Natural killer cell treated with Interleukin-12 subunit alpha and Interleukin-12 subunit beta and Interleukin-15 and Interleukin-18, amount 100 ng/mL, for 72 hours (primary cell): Measurements from ENCODE around the gene AMELX. TPM values are rescaled to one million over a fixed set of nuclear protein-coding genes. Genes with fewer than 3 reads are reported as not detected.

Experiments
- ATAC-seq, 2 donors: fragments of 150-1000 bp; cut with Tn5 transposase in 1 of 2; sonication (Bioruptor Pico), chemical (Tn5 transposase) in 1 of 2; 2 replicates each; pipeline ENCODE4 v1.10.0; 2021
- DNase-seq: peaks from one replicate; pipeline ENCODE4 v3.0.0; 2022; ENCODE audit warnings: low spot score
- H3K27ac Mint-ChIP-seq, 2 donors: 1 replicate in 1 of 2; 2 replicates in 1 of 2; pipeline ENCODE4 v1.8.0; 2022; ENCODE audit warnings: mixed read lengths in 2 of 2, mild to moderate bottlenecking in 1 of 2, moderate library complexity in 1 of 2
- H3K27me3 Mint-ChIP-seq, 2 donors: 1 replicate in 1 of 2; 2 replicates in 1 of 2; pipeline ENCODE4 v1.8.0; 2022; ENCODE audit warnings: mixed read lengths in 2 of 2
- H3K36me3 Mint-ChIP-seq: one replicate; pipeline ENCODE4 v1.8.0; 2022; ENCODE audit warnings: mixed read lengths
- H3K4me1 Mint-ChIP-seq, 2 donors: 1 replicate in 1 of 2; 2 replicates in 1 of 2; pipeline ENCODE4 v1.8.0; 2022; ENCODE audit warnings: low read depth in 2 of 2, mixed read lengths in 2 of 2, mild to moderate bottlenecking in 1 of 2
- H3K4me3 Mint-ChIP-seq: one replicate; pipeline ENCODE4 v1.8.0; 2022; ENCODE audit warnings: mixed read lengths
- H3K9me3 Mint-ChIP-seq: 2 replicates; pipeline ENCODE4 v1.8.0; 2022; ENCODE audit warnings: mixed read lengths
- total RNA-seq, 2 donors: library from RNA; stranded (reverse); gene quantifications; one replicate each; pipeline ENCODE4 v1.2.3, GENCODE V29; 2022

AMELX gene
- total RNA-seq = not detected

- Mint-ChIP-seq H3K4me1 (no peaks in the 10 kb centered on the region), H3K27me3 (no peaks in the 10 kb centered on the region), H3K4me3 (no peak within 1 kb of the TSS), H3K27ac (no peak within 1 kb of the TSS), H3K9me3 (no peaks in the 10 kb centered on the region), H3K36me3 (no peaks in the 10 kb centered on the region)
- DNase-seq (no peak), ATAC-seq (no peak)
Measured at GRCh38 chrX:11293113-11293512, at the start of gene AMELX. TSS of gene AMELX (plus strand) at chrX:11293413. CDS start at chrX:11294789, 1,376 bp downstream.

DNA sequence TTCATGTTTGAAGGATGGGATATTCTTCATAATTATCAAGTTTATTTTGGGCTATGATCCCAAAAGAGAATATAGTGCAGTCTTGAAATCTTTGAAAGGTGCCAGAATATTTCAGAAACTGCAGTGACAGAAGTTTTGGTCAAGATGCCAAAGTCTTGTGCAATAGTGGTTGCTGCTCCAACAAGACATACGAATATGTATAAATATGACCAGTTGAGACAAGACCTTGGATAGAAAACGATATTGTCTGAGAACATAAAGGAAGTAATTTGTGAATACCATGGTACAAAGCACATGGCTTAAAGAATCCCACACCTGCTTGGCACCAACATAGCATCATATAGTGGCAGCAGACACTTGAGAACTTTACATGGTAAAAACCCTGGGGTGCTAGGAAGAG is 48.6 kb upstream of the AMELX start:
- Mint-ChIP-seq H3K27me3 (peaks cover 0 to 3% of the 10 kb centered on the region in 2 donors), H3K27ac (no peak overlapping the region), H3K4me3 (no peak overlapping the region), H3K36me3 (no peaks in the 10 kb centered on the region), H3K4me1 (no peaks in the 10 kb centered on the region), H3K9me3 (peaks cover 4% of the 10 kb centered on the region)
- ATAC-seq = no peak
- DNase-seq = no peak

GRCh38 chrX:11254417-11255109 is 38.6 kb upstream of the AMELX start:
- Mint-ChIP-seq H3K27me3 (peaks cover 0 to 2% of the 10 kb centered on the region in 2 donors), H3K27ac (no peak overlapping the region), H3K4me1 (no peaks in the 10 kb centered on the region), H3K9me3 (peaks cover 5% of the 10 kb centered on the region), H3K36me3 (no peaks in the 10 kb centered on the region), H3K4me3 (no peak overlapping the region)
- ATAC-seq = no peak
- no peak for DNase-seq

- no peaks in the 10 kb centered on the region for H3K36me3 Mint-ChIP-seq
- ATAC-seq (no peak), DNase-seq (no peak)
- H3K27ac Mint-ChIP-seq = no peak overlapping the region
- H3K27me3 Mint-ChIP-seq = peaks cover 0 to 5% of the 10 kb centered on the region in 2 donors
- H3K9me3 Mint-ChIP-seq = peaks cover 5% of the 10 kb centered on the region
- no peak overlapping the region for H3K4me3 Mint-ChIP-seq
- no peaks in the 10 kb centered on the region for H3K4me1 Mint-ChIP-seq
Measured at GRCh38 chrX:11257290-11257689, 35.9 kb upstream of the AMELX start.

- Mint-ChIP-seq H3K36me3 (no peaks in the 10 kb centered on the region), H3K27me3 (peaks cover 0 to 5% of the 10 kb centered on the region in 2 donors), H3K4me3 (no peak overlapping the region), H3K9me3 (peaks cover 5% of the 10 kb centered on the region), H3K4me1 (no peaks in the 10 kb centered on the region), H3K27ac (no peak overlapping the region)
- no peak for DNase-seq
- no peak for ATAC-seq
Measured at GRCh38 chrX:11257711-11258110, 35.5 kb upstream of the AMELX start.

GRCh38 chrX:11259437-11259836 is 33.8 kb upstream of the AMELX start:
- Mint-ChIP-seq H3K4me1 (no peaks in the 10 kb centered on the region), H3K36me3 (no peaks in the 10 kb centered on the region), H3K4me3 (no peak overlapping the region), H3K27ac (no peak overlapping the region), H3K9me3 (peaks cover 5% of the 10 kb centered on the region), H3K27me3 (peaks cover 0 to 5% of the 10 kb centered on the region in 2 donors)
- DNase-seq = no peak
- ATAC-seq = no peak

- DNase-seq (no peak), ATAC-seq (no peak)
- H3K27ac Mint-ChIP-seq = no peak overlapping the region
- H3K4me3 Mint-ChIP-seq = no peak overlapping the region
- H3K27me3 Mint-ChIP-seq = peaks cover 0 to 7% of the 10 kb centered on the region in 2 donors
- H3K4me1 Mint-ChIP-seq = no peaks in the 10 kb centered on the region
- no peaks in the 10 kb centered on the region for H3K36me3 Mint-ChIP-seq
- peaks cover 8% of the 10 kb centered on the region for H3K9me3 Mint-ChIP-seq
Measured at GRCh38 chrX:11261260-11261659, 32.0 kb upstream of the AMELX start.

DNA sequence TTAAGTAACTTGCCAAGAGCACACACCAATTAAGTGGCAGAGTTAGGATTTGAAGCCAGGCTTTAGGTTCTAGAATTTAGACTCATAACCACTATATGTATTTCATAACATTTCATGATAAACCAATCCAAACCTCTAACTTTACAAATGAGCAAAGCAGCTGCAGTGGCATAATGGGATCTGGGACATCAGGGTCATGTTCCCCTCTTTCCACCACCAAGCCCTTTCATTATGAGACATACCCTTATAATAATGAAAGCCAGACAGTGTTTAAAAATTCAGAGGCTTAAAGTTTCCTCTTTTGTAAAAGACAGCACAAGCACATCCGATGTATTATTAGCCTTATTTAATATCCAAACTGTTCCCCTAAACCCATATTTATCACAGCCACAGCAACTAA is 28.3 kb upstream of the AMELX start:
- no peaks in the 10 kb centered on the region for H3K36me3 Mint-ChIP-seq
- H3K4me1 Mint-ChIP-seq = no peaks in the 10 kb centered on the region
- H3K4me3 Mint-ChIP-seq = no peak overlapping the region
- ATAC-seq (no peak), DNase-seq (no peak)
- peaks cover 3% of the 10 kb centered on the region for H3K9me3 Mint-ChIP-seq
- H3K27me3 Mint-ChIP-seq = peaks cover 0 to 2% of the 10 kb centered on the region in 2 donors
- no peak overlapping the region for H3K27ac Mint-ChIP-seq

- no peak for ATAC-seq
Measured at GRCh38 chrX:11265352-11265751, 27.9 kb upstream of the AMELX start.

GRCh38 chrX:11266573-11267003 is 26.6 kb upstream of the AMELX start:
- DNase-seq (no peak), ATAC-seq (no peak)
- no peak overlapping the region for H3K4me3 Mint-ChIP-seq
- H3K4me1 Mint-ChIP-seq = no peaks in the 10 kb centered on the region
- peaks cover 0 to 2% of the 10 kb centered on the region in 2 donors for H3K27me3 Mint-ChIP-seq
- peaks cover 3% of the 10 kb centered on the region for H3K9me3 Mint-ChIP-seq
- H3K27ac Mint-ChIP-seq = no peak overlapping the region
- H3K36me3 Mint-ChIP-seq = no peaks in the 10 kb centered on the region

More at GRCh38 chrX:11265352-11265751, 27.9 kb upstream of the AMELX start:
- Mint-ChIP-seq H3K36me3 (no peaks in the 10 kb centered on the region), H3K4me3 (no peak overlapping the region), H3K27ac (no peak overlapping the region), H3K4me1 (no peaks in the 10 kb centered on the region), H3K9me3 (peaks cover 3% of the 10 kb centered on the region), H3K27me3 (peaks cover 0 to 2% of the 10 kb centered on the region in 2 donors)
- DNase-seq = no peak

DNA sequence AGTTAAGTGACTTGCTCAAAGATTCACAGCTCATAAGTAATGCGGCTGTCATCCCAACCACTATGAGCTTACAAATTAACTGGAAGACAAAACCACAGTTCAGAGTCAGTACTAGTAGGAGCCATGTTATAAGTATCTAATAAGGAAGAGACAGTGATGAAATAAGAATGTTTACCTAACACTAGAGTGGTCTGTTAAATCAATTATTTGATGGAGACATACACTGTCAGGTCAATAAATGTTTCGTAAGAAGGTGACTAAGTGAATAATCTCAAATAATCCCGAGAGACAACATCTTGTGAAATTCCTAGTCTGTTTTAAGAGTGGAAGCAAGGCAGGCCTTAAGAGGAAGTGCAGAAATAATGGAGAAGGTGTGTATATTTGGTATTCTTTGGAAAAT is 25.8 kb upstream of the AMELX start:
- Mint-ChIP-seq H3K36me3 (no peaks in the 10 kb centered on the region), H3K9me3 (peaks cover 4% of the 10 kb centered on the region), H3K4me1 (no peaks in the 10 kb centered on the region), H3K27me3 (peaks cover 0 to 2% of the 10 kb centered on the region in 2 donors), H3K4me3 (no peak overlapping the region), H3K27ac (no peak overlapping the region)
- ATAC-seq (no peak), DNase-seq (no peak)

- DNase-seq = no peak
- Mint-ChIP-seq H3K27ac (no peak overlapping the region), H3K4me1 (no peaks in the 10 kb centered on the region), H3K9me3 (peaks cover 6% of the 10 kb centered on the region), H3K4me3 (no peak overlapping the region), H3K27me3 (peaks cover 0 to 2% of the 10 kb centered on the region in 2 donors), H3K36me3 (no peaks in the 10 kb centered on the region)
- no peak for ATAC-seq
Measured at GRCh38 chrX:11269006-11269405, 24.2 kb upstream of the AMELX start.

DNA sequence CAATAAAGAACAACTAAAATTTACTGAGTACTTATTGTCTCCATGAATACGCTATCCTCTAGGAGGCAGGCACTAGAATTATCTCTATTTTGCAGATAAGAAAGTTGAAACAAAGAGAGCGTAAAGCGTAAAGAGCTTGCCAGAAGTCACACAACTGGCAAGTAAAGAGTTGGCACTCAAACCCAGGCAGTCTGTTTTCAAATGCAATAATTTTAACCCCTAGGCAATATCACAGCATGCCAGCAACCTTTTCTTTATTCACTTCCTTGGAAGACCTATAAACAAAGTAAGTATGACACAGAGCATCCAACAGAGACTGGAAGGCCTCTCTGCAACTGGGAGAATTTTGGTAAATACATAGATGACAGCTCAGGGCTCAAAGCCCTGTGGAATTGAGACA is 23.2 kb upstream of the AMELX start:
- Mint-ChIP-seq H3K27ac (no peak overlapping the region), H3K9me3 (peaks cover 6% of the 10 kb centered on the region), H3K4me1 (no peaks in the 10 kb centered on the region), H3K4me3 (no peak overlapping the region), H3K36me3 (no peaks in the 10 kb centered on the region), H3K27me3 (peaks cover 0 to 2% of the 10 kb centered on the region in 2 donors)
- no peak for ATAC-seq
- DNase-seq = no peak

DNA sequence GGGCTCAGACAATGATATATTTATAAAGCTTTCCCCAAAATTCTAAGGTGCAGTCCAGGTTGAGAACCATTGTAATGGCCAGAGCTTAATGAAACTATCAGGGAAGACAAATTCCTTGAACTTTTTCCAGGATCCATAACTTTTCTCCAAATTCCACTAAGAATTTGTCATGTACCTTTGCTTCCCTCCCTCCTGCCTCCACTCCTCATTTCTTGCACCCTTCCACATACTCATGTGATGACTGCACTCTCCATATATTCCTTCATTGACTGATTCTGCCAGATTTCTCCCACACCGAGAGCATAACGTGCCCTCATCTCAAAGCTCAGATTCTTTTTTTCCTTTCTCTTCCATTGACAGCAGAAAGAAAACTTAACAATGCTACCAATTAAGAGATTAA is 20.9 kb upstream of the AMELX start:
- DNase-seq = no peak
- Mint-ChIP-seq H3K27me3 (peaks cover 0 to 4% of the 10 kb centered on the region in 2 donors), H3K36me3 (no peaks in the 10 kb centered on the region), H3K4me1 (no peaks in the 10 kb centered on the region), H3K27ac (no peak overlapping the region), H3K9me3 (peaks cover 3% of the 10 kb centered on the region), H3K4me3 (no peak overlapping the region)
- no peak for ATAC-seq

- no peak for DNase-seq
- no peak for ATAC-seq
- no peaks in the 10 kb centered on the region for H3K4me1 Mint-ChIP-seq
- H3K4me3 Mint-ChIP-seq = no peak overlapping the region
- peaks cover 0 to 4% of the 10 kb centered on the region in 2 donors for H3K27me3 Mint-ChIP-seq
- no peaks in the 10 kb centered on the region for H3K36me3 Mint-ChIP-seq
- H3K27ac Mint-ChIP-seq = no peak overlapping the region
- peaks cover 3% of the 10 kb centered on the region for H3K9me3 Mint-ChIP-seq
Measured at GRCh38 chrX:11272863-11273262, 20.4 kb upstream of the AMELX start.
